SK-N-SH treated with all-trans-retinoic acid at 6 μM for 48 hours (cell line): Measurements from ENCODE around the gene NTNG1.

Experiments
- ATAC-seq: fragments of 200-7000 bp; cut with Tn5 transposase; 3 replicates; pipeline ENCODE4 v1.9.1; 2020; ENCODE audit warnings: mild to moderate bottlenecking, moderate library complexity
- ARNTL ChIP-seq: fragments of 450-650 bp; formaldehyde crosslinking; IDR thresholded peaks from 2 replicates; pipeline ENCODE4 v1.5.0; 2020; ENCODE audit warnings: low read depth, mild to moderate bottlenecking, moderate library complexity, borderline replicate concordance
- BACH2 ChIP-seq: fragments of 250-450 bp; sonication (Bioruptor Pico); IDR thresholded peaks from 2 replicates; pipeline ENCODE4 v1.9.0; 2021; ENCODE audit warnings: mild to moderate bottlenecking, borderline replicate concordance
- CSDC2 ChIP-seq: fragments of 250-450 bp; sonication (Bioruptor Pico); IDR thresholded peaks from 2 replicates; pipeline ENCODE4 v1.5.0; 2020; ENCODE audit warnings: mild to moderate bottlenecking, moderate library complexity
- ESRRG ChIP-seq: fragments of 250-450 bp; sonication (Bioruptor Pico); IDR thresholded peaks from 2 replicates; pipeline ENCODE4 v1.6.1; 2021; ENCODE audit warnings: mild to moderate bottlenecking
- GLIS3 ChIP-seq: fragments of 250-450 bp; sonication (Bioruptor Pico); IDR thresholded peaks from 2 replicates; pipeline ENCODE4 v1.5.0; 2020; ENCODE audit warnings: mild to moderate bottlenecking, moderate library complexity
- ISL1 ChIP-seq: fragments of 250-450 bp; sonication (Bioruptor Pico); IDR thresholded peaks from 2 replicates; pipeline ENCODE4 v2.1.2; 2022; ENCODE audit warnings: mild to moderate bottlenecking, moderate library complexity
- OSR1 ChIP-seq: fragments of 250-450 bp; sonication (Bioruptor Pico); IDR thresholded peaks from 2 replicates; pipeline ENCODE4 v1.8.0; 2022; ENCODE audit warnings: moderate library complexity, mild to moderate bottlenecking, inconsistent platforms
- POU6F1 ChIP-seq: fragments of 250-450 bp; sonication (Bioruptor Pico); IDR thresholded peaks from 2 replicates; pipeline ENCODE4 v1.8.0; 2021; ENCODE audit warnings: low read depth, mild to moderate bottlenecking, moderate library complexity, borderline replicate concordance
- PPARA ChIP-seq: fragments of 250-450 bp; sonication (Bioruptor Pico); IDR thresholded peaks from 2 replicates; pipeline ENCODE4 v1.5.0; 2020; ENCODE audit warnings: mild to moderate bottlenecking, borderline replicate concordance
- RARB ChIP-seq: fragments of 250-450 bp; sonication (Bioruptor Pico); IDR thresholded peaks from 2 replicates; pipeline ENCODE4 v1.8.0; 2021; ENCODE audit warnings: mild to moderate bottlenecking, moderate library complexity
- SNAI2 ChIP-seq: fragments of 250-450 bp; sonication (Bioruptor Pico); IDR thresholded peaks from 2 replicates; pipeline ENCODE4 v1.5.0; 2020; ENCODE audit warnings: mild to moderate bottlenecking, moderate library complexity
- TCF4 ChIP-seq: fragments of 250-450 bp; sonication (Bioruptor Pico); IDR thresholded peaks from 2 replicates; pipeline ENCODE4 v1.8.0; 2021; ENCODE audit warnings: mild to moderate bottlenecking, moderate library complexity, borderline replicate concordance
- TOX ChIP-seq: fragments of 250-450 bp; sonication (Bioruptor Pico); IDR thresholded peaks from 2 replicates; pipeline ENCODE4 v1.8.0; 2021; ENCODE audit warnings: mild to moderate bottlenecking, moderate library complexity, borderline replicate concordance
- TSHZ2 ChIP-seq: fragments of 250-450 bp; sonication (Bioruptor Pico); IDR thresholded peaks from 2 replicates; pipeline ENCODE4 v1.5.0; 2020; ENCODE audit warnings: mild to moderate bottlenecking, moderate library complexity
- ZC3H10 ChIP-seq: fragments of 250-450 bp; sonication (Bioruptor Pico); IDR thresholded peaks from 2 replicates; pipeline ENCODE4 v1.5.1; 2021; ENCODE audit warnings: mild to moderate bottlenecking, moderate library complexity
- ZFP3 ChIP-seq: fragments of 250-450 bp; sonication (Bioruptor Pico); IDR thresholded peaks from 2 replicates; pipeline ENCODE4 v1.5.0; 2020; ENCODE audit warnings: mild to moderate bottlenecking, moderate library complexity
- ZFP30 ChIP-seq: fragments of 450-650 bp; formaldehyde crosslinking; IDR thresholded peaks from 2 replicates; pipeline ENCODE4 v1.5.0; 2022; ENCODE audit warnings: mild to moderate bottlenecking, moderate library complexity
- ZNF565 ChIP-seq: fragments of 450-650 bp; formaldehyde crosslinking; conservative IDR thresholded peaks from 2 replicates; pipeline ENCODE4 v1.5.0; 2020; ENCODE audit warnings: low read depth, mild to moderate bottlenecking, moderate library complexity
- ZNF70 ChIP-seq: fragments of 450-650 bp; formaldehyde crosslinking; IDR thresholded peaks from 2 replicates; pipeline ENCODE4 v1.5.0; 2020; ENCODE audit warnings: mild to moderate bottlenecking, moderate library complexity
- ZNF8 ChIP-seq: fragments of 450-650 bp; formaldehyde crosslinking; IDR thresholded peaks from 2 replicates; pipeline ENCODE4 v1.5.0; 2020; ENCODE audit warnings: mild to moderate bottlenecking, moderate library complexity
- TF ChIP-seq, protein P1 (sequence below): fragments of 250-450 bp; sonication (Bioruptor Pico); IDR thresholded peaks from 2 replicates; pipeline ENCODE4 v1.5.1; 2020; ENCODE audit warnings: low read depth, mild to moderate bottlenecking, moderate library complexity
- TF ChIP-seq, protein P2 (sequence below): fragments of 250-450 bp; sonication (Bioruptor Pico); IDR thresholded peaks from 2 replicates; pipeline ENCODE4 v1.8.0; 2020; ENCODE audit warnings: mild to moderate bottlenecking, moderate library complexity, borderline replicate concordance
- TF ChIP-seq, protein P3 (sequence below): fragments of 250-450 bp; sonication (Bioruptor Pico); IDR thresholded peaks from 2 replicates; pipeline ENCODE4 v1.5.1; 2021; ENCODE audit warnings: mild to moderate bottlenecking, moderate library complexity

The NTNG1 gene

DNA sequence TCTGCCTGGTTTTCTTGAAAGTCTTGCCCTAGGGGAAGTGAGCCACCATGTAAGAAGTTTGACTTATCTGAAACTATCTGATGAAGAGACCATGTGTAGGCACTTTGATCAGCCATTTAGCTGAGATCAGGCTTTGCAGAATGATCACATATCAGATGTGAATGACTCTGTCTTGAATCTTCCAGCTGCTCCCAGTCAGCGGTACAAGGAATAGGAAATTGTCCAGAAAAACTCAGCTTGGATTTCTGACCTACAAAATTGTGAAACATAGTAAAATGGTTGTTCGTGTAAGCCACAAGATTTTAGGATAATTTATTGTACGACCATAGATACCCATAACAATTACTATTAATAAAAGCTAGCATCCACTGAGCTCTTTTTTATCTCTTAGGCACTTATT, 41.9 kb upstream of the NTNG1 start:
- TF ChIP-seq BACH2 (CRISPR knock-in tag) (no peak), TOX (CRISPR knock-in tag) (no peak), SNAI2 (no peak), GLIS3 (CRISPR knock-in tag) (no peak), ZNF70 (CRISPR knock-in tag) (no peak), ZNF565 (CRISPR knock-in tag) (no peak), PPARA (CRISPR knock-in tag) (no peak), ZFP30 (CRISPR knock-in tag) (no peak), CSDC2 (CRISPR knock-in tag) (no peak), ARNTL (CRISPR knock-in tag) (no peak), OSR1 (CRISPR knock-in tag) (no peak), TSHZ2 (CRISPR knock-in tag) (no peak), ZNF8 (CRISPR knock-in tag) (no peak), RARB (no peak), ESRRG (CRISPR knock-in tag) (no peak), ZFP3 (CRISPR knock-in tag) (no peak)
- TF ChIP-seq, protein P1, sequence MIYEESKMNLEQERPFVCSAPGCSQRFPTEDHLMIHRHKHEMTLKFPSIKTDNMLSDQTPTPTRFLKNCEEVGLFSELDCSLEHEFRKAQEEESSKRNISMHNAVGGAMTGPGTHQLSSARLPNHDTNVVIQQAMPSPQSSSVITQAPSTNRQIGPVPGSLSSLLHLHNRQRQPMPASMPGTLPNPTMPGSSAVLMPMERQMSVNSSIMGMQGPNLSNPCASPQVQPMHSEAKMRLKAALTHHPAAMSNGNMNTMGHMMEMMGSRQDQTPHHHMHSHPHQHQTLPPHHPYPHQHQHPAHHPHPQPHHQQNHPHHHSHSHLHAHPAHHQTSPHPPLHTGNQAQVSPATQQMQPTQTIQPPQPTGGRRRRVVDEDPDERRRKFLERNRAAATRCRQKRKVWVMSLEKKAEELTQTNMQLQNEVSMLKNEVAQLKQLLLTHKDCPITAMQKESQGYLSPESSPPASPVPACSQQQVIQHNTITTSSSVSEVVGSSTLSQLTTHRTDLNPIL: no peak
- TF ChIP-seq, protein P2, sequence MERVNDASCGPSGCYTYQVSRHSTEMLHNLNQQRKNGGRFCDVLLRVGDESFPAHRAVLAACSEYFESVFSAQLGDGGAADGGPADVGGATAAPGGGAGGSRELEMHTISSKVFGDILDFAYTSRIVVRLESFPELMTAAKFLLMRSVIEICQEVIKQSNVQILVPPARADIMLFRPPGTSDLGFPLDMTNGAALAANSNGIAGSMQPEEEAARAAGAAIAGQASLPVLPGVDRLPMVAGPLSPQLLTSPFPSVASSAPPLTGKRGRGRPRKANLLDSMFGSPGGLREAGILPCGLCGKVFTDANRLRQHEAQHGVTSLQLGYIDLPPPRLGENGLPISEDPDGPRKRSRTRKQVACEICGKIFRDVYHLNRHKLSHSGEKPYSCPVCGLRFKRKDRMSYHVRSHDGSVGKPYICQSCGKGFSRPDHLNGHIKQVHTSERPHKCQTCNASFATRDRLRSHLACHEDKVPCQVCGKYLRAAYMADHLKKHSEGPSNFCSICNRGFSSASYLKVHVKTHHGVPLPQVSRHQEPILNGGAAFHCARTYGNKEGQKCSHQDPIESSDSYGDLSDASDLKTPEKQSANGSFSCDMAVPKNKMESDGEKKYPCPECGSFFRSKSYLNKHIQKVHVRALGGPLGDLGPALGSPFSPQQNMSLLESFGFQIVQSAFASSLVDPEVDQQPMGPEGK (CRISPR knock-in tag): no peak
- TF ChIP-seq, protein P3, sequence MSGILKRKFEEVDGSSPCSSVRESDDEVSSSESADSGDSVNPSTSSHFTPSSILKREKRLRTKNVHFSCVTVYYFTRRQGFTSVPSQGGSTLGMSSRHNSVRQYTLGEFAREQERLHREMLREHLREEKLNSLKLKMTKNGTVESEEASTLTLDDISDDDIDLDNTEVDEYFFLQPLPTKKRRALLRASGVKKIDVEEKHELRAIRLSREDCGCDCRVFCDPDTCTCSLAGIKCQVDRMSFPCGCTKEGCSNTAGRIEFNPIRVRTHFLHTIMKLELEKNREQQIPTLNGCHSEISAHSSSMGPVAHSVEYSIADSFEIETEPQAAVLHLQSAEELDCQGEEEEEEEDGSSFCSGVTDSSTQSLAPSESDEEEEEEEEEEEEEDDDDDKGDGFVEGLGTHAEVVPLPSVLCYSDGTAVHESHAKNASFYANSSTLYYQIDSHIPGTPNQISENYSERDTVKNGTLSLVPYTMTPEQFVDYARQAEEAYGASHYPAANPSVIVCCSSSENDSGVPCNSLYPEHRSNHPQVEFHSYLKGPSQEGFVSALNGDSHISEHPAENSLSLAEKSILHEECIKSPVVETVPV (CRISPR knock-in tag): no peak
- no peak for ATAC-seq

DNA sequence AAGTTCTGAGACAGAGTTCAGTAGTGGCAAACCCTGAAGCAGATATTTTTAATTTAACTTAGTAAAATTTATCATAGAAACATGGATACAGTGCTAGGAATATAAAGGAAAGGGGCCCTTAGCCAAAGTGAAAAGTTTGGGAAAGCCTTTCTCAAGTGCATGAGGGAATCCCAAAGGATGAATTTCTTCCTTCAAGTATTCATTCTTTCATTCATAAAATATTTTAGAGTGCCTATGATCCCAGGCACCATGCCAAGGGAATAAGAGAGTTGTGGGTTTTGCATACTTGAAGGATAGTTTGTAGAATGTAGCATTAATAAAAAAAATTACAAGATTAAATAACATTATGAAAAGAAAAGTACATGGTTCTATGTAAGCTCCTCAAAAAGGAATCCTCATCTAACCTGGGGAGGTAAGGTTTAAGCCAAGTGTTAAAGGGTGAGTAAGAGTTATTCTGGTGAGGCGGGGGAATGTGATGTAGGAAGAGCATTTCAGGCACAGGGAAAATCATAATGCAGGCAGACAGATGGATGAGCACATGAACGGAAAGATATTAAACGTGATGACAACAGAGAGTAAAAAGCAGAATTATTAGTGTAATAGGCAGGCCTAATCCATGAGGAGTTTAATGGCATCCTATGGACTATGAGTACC, 40.4 kb upstream of the NTNG1 start:
- TF ChIP-seq TOX (CRISPR knock-in tag) (no peak), ZC3H10 (CRISPR knock-in tag) (no peak), ZNF70 (CRISPR knock-in tag) (no peak)
- ATAC-seq: no peak

- TF ChIP-seq GLIS3 (CRISPR knock-in tag): no peak
- no peak for TF ChIP-seq TCF4 (CRISPR knock-in tag)
- no peak for TF ChIP-seq ZNF70 (CRISPR knock-in tag)
- no peak for TF ChIP-seq ESRRG (CRISPR knock-in tag)
- no peak for TF ChIP-seq SNAI2
- TF ChIP-seq BACH2 (CRISPR knock-in tag): no peak
- no peak for TF ChIP-seq ISL1 (CRISPR knock-in tag)
- TF ChIP-seq ZNF8 (CRISPR knock-in tag): no peak
- TF ChIP-seq ARNTL (CRISPR knock-in tag): no peak
- TF ChIP-seq ZFP30 (CRISPR knock-in tag): no peak
- no peak for TF ChIP-seq ZNF565 (CRISPR knock-in tag)
- TF ChIP-seq TOX (CRISPR knock-in tag): no peak
- TF ChIP-seq OSR1 (CRISPR knock-in tag): no peak
- TF ChIP-seq, protein P3 (CRISPR knock-in tag): no peak
- no peak for TF ChIP-seq POU6F1 (CRISPR knock-in tag)
- TF ChIP-seq CSDC2 (CRISPR knock-in tag): no peak
- no peak for TF ChIP-seq ZFP3 (CRISPR knock-in tag)
- TF ChIP-seq RARB: no peak
- no peak for TF ChIP-seq ZC3H10 (CRISPR knock-in tag)
- ATAC-seq: no peak
Measured at GRCh38 chr1:107105914-107106313, 34.9 kb upstream of the NTNG1 start.
